GM12878 (cell line): ENCODE data around the gene WDR91. TPM values are rescaled to one million over a fixed set of nuclear protein-coding genes. Genes with fewer than 3 reads are reported as not detected.

Experiments used
- BACH1 ChIP-seq: fragments of 450-650 bp; IDR thresholded peaks from 2 replicates; pipeline ENCODE4 v1.6.1; 2017; ENCODE audit warnings: mild to moderate bottlenecking, borderline replicate concordance
- CBX3 ChIP-seq: fragments of 200-600 bp; sonication (generic); IDR thresholded peaks from 2 replicates; pipeline ENCODE4 v1.6.1; 2016; ENCODE audit warnings: low read depth, borderline replicate concordance
- CHD1 ChIP-seq: IDR thresholded peaks from 2 replicates; pipeline ENCODE4 v1.6.1; 2012; ENCODE audit warnings: low read depth, low read length, improper control_type of control experiment
- CREB1 ChIP-seq: IDR thresholded peaks from 2 replicates; pipeline ENCODE4 v1.6.1; 2012; ENCODE audit warnings: low read depth, mild to moderate bottlenecking, inconsistent platforms
- FOXK2 ChIP-seq: fragments of 450-650 bp; IDR thresholded peaks from 2 replicates; pipeline ENCODE4 v1.6.1; 2017; ENCODE audit warnings: mild to moderate bottlenecking, moderate library complexity
- GATAD2B ChIP-seq: fragments of 450-650 bp; conservative IDR thresholded peaks from 2 replicates; pipeline ENCODE4 v1.6.1; 2017; ENCODE audit warnings: low read depth, mild to moderate bottlenecking, moderate library complexity
- IKZF1 ChIP-seq: fragments of 450-650 bp; conservative IDR thresholded peaks from 2 replicates; pipeline ENCODE4 v1.6.1; 2017; ENCODE audit warnings: antibody characterized with exemption, mild to moderate bottlenecking
- PAX5 ChIP-seq: IDR thresholded peaks from 2 replicates; pipeline ENCODE4 v1.6.1; 2011; ENCODE audit warnings: low read depth, low read length, borderline replicate concordance
- POLR2AphosphoS2 ChIP-seq: IDR thresholded peaks from 2 replicates; pipeline ENCODE4 v1.6.1; 2011; ENCODE audit warnings: low read depth, mild to moderate bottlenecking, low read length, improper control_type of control experiment, moderate library complexity
- RB1 ChIP-seq: fragments of 450-650 bp; formaldehyde crosslinking; IDR thresholded peaks from 2 replicates; pipeline ENCODE4 v1.6.1; 2017; ENCODE audit warnings: mild to moderate bottlenecking, borderline replicate concordance
- SMAD5 ChIP-seq: IDR thresholded peaks from 2 replicates; pipeline ENCODE4 v1.6.1; 2016; ENCODE audit warnings: antibody characterized with exemption, low read depth
- TAF1 ChIP-seq: IDR thresholded peaks from 2 replicates; pipeline ENCODE4 v1.6.1; 2011; ENCODE audit warnings: mild to moderate bottlenecking, low read depth, low read length, borderline replicate concordance
- TCF3 ChIP-seq: IDR thresholded peaks from 2 replicates; pipeline ENCODE4 v1.6.1; 2012; ENCODE audit warnings: low read depth, mild to moderate bottlenecking, low read length, borderline replicate concordance; ENCODE audit not compliant: insufficient read depth
- YBX1 ChIP-seq: fragments of 450-650 bp; IDR thresholded peaks from 2 replicates; pipeline ENCODE4 v1.6.1; 2016; ENCODE audit warnings: antibody characterized with exemption
- ZNF207 ChIP-seq: fragments of 450-650 bp; IDR thresholded peaks from 2 replicates; pipeline ENCODE4 v1.6.1; 2014; ENCODE audit warnings: antibody characterized with exemption, mild to moderate bottlenecking, borderline replicate concordance
- ZSCAN29 ChIP-seq: fragments of 450-650 bp; IDR thresholded peaks from 2 replicates; pipeline ENCODE4 v1.6.1; 2017; ENCODE audit warnings: mild to moderate bottlenecking, moderate library complexity
- ZZZ3 ChIP-seq: IDR thresholded peaks from 2 replicates; pipeline ENCODE4 v1.6.1; 2011; ENCODE audit warnings: low read depth; ENCODE audit not compliant: control insufficient read depth, insufficient read length
- polyA plus RNA-seq, 11 experiments: library from polyadenylated mRNA; depleted of rRNA in 4 of 11; unstranded in 6 of 11; stranded (reverse) in 5 of 11; fragments of >200 nt; fragmentation: Nextera tagmentation in 4 of 11; fragmentation: Illumina TruSeq in 1 of 11; extraction: Ambion mirVana in 4 of 11; extraction: Trizol in 1 of 11; gene quantifications; 1 replicate in 1 of 11; 2 replicates in 10 of 11; pipeline versions ENCODE4 v1.2.1 to v1.2.3, GENCODE V29; 2011 to 2016; ENCODE audit warnings: inconsistent platforms in 2 of 11, missing spikeins in 2 of 11, low read depth in 1 of 11
- total RNA-seq, 4 experiments: library from RNA; depleted of rRNA in 3 of 4; stranded (reverse); fragments of >200 nt in 3 of 4; fragmentation: Illumina TruSeq in 1 of 4; extraction: Trizol in 1 of 4; gene quantifications; 2 replicates each; pipeline versions ENCODE4 v1.2.1 to v1.2.3, GENCODE V29; 2013 to 2021
- TF ChIP-seq, protein P1 (sequence below): fragments of 450-650 bp; IDR thresholded peaks from 2 replicates; pipeline ENCODE4 v1.6.1; 2017; ENCODE audit warnings: mild to moderate bottlenecking, low read depth, inconsistent platforms; ENCODE audit not compliant: poor library complexity, severe bottlenecking
- TF ChIP-seq, protein P2 (sequence below): fragments of 450-650 bp; IDR thresholded peaks from 2 replicates; pipeline ENCODE4 v1.6.1; 2017; ENCODE audit warnings: mild to moderate bottlenecking
- TF ChIP-seq, protein P3 (sequence below): fragments of 450-650 bp; IDR thresholded peaks from 2 replicates; pipeline ENCODE4 v1.6.1; 2017; ENCODE audit warnings: mild to moderate bottlenecking, moderate library complexity
- TF ChIP-seq, protein P4 (sequence below): IDR thresholded peaks from 2 replicates; pipeline ENCODE4 v1.6.1; 2012; ENCODE audit warnings: low read depth, low read length, improper control_type of control experiment

Gene WDR91
- total and polyA plus RNA-seq, 10 of the 15 experiments (the other 5 are each of a cell fraction or from before 2014, with no cell fraction given) = 7.6 to 83.3 (median 16.5) TPM

DNA sequence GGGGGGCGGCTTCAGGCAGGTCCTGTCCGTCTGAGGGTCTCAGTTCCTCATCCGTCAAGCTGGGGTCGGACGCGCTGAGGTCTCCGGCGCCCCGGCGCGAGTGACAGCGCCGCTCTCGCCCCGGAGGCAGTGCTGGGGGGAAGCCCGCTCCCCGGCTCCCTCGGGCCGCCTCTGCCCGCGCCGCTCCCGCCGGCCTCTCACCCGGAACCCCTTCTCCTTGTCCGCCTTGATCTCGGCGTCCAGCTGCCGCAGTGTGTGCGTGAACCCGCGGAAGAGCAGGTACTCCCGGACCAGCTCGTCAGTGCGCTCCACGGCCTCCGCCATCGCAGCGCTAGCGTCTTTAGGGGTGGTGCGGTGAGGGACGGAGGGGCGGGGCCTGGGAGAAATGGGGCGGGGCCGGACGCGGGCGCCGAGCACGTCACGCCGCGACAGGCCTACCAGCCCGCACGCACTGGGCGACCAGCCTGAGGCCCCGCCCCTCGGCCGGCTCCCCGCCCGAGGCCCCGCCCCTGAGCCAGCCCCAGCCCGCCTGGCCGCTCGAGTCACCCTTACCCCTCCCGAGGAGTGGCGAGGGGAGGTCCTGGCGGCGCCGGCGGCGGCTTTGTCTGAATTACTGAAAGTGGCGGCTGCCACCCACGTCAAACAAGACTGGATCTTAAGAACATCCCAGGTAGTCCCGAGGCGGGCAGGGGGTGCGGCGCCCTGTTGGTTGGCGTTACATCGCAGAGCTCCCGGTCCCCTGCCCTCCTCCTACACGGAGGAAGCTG lies at the start of gene WDR91 (continued):
- no peak for TF ChIP-seq ZZZ3
- peak; percentile 75; the same call in 1 of the 2 replicates for TF ChIP-seq BACH1
- peak; percentile 97 for TF ChIP-seq TAF1
- TF ChIP-seq TCF3 = no peak
- 0 out of 2 replicates have a peak, but pooled peaks have one; percentile 26 for TF ChIP-seq PAX5
- peak; percentile 53 for TF ChIP-seq IKZF1
- TF ChIP-seq CBX3 = no peak
- TF ChIP-seq, protein P1, sequence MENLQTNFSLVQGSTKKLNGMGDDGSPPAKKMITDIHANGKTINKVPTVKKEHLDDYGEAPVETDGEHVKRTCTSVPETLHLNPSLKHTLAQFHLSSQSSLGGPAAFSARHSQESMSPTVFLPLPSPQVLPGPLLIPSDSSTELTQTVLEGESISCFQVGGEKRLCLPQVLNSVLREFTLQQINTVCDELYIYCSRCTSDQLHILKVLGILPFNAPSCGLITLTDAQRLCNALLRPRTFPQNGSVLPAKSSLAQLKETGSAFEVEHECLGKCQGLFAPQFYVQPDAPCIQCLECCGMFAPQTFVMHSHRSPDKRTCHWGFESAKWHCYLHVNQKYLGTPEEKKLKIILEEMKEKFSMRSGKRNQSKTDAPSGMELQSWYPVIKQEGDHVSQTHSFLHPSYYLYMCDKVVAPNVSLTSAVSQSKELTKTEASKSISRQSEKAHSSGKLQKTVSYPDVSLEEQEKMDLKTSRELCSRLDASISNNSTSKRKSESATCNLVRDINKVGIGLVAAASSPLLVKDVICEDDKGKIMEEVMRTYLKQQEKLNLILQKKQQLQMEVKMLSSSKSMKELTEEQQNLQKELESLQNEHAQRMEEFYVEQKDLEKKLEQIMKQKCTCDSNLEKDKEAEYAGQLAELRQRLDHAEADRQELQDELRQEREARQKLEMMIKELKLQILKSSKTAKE = peak; percentile 31
- TF ChIP-seq SMAD5 = peak; percentile 74; the same call in 1 of the 2 replicates
- peak; percentile 45 for TF ChIP-seq GATAD2B
- TF ChIP-seq CREB1 = peak; percentile 71; the same call in 1 of the 2 replicates
- peak; percentile 39; the same call in 1 of the 2 replicates for TF ChIP-seq CHD1
- peak; percentile 75; the same call in 1 of the 2 replicates for TF ChIP-seq RB1
- TF ChIP-seq ZNF207 = 0 out of 2 replicates have a peak, but pooled peaks have one; percentile 35
- TF ChIP-seq ZSCAN29 = 0 out of 2 replicates have a peak, but pooled peaks have one; percentile 13
- TF ChIP-seq FOXK2 = no peak
- TF ChIP-seq, protein P2, sequence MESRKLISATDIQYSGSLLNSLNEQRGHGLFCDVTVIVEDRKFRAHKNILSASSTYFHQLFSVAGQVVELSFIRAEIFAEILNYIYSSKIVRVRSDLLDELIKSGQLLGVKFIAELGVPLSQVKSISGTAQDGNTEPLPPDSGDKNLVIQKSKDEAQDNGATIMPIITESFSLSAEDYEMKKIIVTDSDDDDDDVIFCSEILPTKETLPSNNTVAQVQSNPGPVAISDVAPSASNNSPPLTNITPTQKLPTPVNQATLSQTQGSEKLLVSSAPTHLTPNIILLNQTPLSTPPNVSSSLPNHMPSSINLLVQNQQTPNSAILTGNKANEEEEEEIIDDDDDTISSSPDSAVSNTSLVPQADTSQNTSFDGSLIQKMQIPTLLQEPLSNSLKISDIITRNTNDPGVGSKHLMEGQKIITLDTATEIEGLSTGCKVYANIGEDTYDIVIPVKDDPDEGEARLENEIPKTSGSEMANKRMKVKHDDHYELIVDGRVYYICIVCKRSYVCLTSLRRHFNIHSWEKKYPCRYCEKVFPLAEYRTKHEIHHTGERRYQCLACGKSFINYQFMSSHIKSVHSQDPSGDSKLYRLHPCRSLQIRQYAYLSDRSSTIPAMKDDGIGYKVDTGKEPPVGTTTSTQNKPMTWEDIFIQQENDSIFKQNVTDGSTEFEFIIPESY = no peak
- no peak for TF ChIP-seq YBX1
- TF ChIP-seq, protein P3, sequence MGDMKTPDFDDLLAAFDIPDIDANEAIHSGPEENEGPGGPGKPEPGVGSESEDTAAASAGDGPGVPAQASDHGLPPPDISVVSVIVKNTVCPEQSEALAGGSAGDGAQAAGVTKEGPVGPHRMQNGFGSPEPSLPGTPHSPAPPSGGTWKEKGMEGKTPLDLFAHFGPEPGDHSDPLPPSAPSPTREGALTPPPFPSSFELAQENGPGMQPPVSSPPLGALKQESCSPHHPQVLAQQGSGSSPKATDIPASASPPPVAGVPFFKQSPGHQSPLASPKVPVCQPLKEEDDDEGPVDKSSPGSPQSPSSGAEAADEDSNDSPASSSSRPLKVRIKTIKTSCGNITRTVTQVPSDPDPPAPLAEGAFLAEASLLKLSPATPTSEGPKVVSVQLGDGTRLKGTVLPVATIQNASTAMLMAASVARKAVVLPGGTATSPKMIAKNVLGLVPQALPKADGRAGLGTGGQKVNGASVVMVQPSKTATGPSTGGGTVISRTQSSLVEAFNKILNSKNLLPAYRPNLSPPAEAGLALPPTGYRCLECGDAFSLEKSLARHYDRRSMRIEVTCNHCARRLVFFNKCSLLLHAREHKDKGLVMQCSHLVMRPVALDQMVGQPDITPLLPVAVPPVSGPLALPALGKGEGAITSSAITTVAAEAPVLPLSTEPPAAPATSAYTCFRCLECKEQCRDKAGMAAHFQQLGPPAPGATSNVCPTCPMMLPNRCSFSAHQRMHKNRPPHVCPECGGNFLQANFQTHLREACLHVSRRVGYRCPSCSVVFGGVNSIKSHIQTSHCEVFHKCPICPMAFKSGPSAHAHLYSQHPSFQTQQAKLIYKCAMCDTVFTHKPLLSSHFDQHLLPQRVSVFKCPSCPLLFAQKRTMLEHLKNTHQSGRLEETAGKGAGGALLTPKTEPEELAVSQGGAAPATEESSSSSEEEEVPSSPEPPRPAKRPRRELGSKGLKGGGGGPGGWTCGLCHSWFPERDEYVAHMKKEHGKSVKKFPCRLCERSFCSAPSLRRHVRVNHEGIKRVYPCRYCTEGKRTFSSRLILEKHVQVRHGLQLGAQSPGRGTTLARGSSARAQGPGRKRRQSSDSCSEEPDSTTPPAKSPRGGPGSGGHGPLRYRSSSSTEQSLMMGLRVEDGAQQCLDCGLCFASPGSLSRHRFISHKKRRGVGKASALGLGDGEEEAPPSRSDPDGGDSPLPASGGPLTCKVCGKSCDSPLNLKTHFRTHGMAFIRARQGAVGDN = 0 out of 2 replicates have a peak, but pooled peaks have one; percentile 22
- TF ChIP-seq, protein P4, sequence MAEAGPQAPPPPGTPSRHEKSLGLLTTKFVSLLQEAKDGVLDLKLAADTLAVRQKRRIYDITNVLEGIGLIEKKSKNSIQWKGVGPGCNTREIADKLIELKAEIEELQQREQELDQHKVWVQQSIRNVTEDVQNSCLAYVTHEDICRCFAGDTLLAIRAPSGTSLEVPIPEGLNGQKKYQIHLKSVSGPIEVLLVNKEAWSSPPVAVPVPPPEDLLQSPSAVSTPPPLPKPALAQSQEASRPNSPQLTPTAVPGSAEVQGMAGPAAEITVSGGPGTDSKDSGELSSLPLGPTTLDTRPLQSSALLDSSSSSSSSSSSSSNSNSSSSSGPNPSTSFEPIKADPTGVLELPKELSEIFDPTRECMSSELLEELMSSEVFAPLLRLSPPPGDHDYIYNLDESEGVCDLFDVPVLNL = peak; percentile 64
- TF ChIP-seq POLR2AphosphoS2 = peak; percentile 82; the same call in 1 of the 2 replicates
